ENCODE results near the gene OR5D18.

DNA sequence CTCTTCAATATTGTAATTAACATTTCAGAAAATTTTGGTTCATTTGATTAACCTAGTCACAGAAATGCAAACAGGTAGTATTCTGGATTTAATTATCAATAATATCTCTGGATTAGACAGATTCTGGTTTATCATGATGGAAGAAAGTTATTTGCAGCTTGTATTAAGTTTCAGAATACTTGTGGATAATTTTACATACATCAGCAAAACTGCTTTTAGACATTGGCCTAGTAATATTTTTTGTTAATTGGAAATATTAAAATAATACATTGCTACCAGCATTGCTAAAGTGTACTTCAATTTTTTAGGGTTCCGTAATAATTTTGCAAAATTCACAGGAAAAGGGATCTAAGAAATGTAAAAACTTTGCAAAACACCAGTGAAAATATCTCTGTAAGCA lies 27.8 kb upstream of the OR5D18 start:
- TF ChIP-seq, protein P1, sequence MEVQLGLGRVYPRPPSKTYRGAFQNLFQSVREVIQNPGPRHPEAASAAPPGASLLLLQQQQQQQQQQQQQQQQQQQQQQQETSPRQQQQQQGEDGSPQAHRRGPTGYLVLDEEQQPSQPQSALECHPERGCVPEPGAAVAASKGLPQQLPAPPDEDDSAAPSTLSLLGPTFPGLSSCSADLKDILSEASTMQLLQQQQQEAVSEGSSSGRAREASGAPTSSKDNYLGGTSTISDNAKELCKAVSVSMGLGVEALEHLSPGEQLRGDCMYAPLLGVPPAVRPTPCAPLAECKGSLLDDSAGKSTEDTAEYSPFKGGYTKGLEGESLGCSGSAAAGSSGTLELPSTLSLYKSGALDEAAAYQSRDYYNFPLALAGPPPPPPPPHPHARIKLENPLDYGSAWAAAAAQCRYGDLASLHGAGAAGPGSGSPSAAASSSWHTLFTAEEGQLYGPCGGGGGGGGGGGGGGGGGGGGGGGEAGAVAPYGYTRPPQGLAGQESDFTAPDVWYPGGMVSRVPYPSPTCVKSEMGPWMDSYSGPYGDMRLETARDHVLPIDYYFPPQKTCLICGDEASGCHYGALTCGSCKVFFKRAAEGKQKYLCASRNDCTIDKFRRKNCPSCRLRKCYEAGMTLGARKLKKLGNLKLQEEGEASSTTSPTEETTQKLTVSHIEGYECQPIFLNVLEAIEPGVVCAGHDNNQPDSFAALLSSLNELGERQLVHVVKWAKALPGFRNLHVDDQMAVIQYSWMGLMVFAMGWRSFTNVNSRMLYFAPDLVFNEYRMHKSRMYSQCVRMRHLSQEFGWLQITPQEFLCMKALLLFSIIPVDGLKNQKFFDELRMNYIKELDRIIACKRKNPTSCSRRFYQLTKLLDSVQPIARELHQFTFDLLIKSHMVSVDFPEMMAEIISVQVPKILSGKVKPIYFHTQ (CRISPR knock-in tag; IDR thresholded peaks at IDR 0.05), result no peak
- TF ChIP-seq, protein P2, sequence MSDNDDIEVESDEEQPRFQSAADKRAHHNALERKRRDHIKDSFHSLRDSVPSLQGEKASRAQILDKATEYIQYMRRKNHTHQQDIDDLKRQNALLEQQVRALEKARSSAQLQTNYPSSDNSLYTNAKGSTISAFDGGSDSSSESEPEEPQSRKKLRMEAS (CRISPR knock-in tag; IDR thresholded peaks at IDR 0.05), result no peak
- no peak for TF ChIP-seq NFYB (CRISPR knock-in tag; conservative IDR thresholded peaks at IDR 0.05; ENCODE audit: low read depth)
- TF ChIP-seq, protein P3, sequence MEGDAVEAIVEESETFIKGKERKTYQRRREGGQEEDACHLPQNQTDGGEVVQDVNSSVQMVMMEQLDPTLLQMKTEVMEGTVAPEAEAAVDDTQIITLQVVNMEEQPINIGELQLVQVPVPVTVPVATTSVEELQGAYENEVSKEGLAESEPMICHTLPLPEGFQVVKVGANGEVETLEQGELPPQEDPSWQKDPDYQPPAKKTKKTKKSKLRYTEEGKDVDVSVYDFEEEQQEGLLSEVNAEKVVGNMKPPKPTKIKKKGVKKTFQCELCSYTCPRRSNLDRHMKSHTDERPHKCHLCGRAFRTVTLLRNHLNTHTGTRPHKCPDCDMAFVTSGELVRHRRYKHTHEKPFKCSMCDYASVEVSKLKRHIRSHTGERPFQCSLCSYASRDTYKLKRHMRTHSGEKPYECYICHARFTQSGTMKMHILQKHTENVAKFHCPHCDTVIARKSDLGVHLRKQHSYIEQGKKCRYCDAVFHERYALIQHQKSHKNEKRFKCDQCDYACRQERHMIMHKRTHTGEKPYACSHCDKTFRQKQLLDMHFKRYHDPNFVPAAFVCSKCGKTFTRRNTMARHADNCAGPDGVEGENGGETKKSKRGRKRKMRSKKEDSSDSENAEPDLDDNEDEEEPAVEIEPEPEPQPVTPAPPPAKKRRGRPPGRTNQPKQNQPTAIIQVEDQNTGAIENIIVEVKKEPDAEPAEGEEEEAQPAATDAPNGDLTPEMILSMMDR (IDR thresholded peaks at IDR 0.05), result no peak
- TF ChIP-seq, protein P4, sequence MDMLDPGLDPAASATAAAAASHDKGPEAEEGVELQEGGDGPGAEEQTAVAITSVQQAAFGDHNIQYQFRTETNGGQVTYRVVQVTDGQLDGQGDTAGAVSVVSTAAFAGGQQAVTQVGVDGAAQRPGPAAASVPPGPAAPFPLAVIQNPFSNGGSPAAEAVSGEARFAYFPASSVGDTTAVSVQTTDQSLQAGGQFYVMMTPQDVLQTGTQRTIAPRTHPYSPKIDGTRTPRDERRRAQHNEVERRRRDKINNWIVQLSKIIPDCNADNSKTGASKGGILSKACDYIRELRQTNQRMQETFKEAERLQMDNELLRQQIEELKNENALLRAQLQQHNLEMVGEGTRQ (CRISPR knock-in tag; IDR thresholded peaks at IDR 0.05), result no peak
- TF ChIP-seq SP1 (CRISPR knock-in tag; conservative IDR thresholded peaks at IDR 0.05), result no peak
- TF ChIP-seq, protein P5, sequence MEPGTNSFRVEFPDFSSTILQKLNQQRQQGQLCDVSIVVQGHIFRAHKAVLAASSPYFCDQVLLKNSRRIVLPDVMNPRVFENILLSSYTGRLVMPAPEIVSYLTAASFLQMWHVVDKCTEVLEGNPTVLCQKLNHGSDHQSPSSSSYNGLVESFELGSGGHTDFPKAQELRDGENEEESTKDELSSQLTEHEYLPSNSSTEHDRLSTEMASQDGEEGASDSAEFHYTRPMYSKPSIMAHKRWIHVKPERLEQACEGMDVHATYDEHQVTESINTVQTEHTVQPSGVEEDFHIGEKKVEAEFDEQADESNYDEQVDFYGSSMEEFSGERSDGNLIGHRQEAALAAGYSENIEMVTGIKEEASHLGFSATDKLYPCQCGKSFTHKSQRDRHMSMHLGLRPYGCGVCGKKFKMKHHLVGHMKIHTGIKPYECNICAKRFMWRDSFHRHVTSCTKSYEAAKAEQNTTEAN (CRISPR knock-in tag; IDR thresholded peaks at IDR 0.05), result no peak
- TF ChIP-seq, protein P6, sequence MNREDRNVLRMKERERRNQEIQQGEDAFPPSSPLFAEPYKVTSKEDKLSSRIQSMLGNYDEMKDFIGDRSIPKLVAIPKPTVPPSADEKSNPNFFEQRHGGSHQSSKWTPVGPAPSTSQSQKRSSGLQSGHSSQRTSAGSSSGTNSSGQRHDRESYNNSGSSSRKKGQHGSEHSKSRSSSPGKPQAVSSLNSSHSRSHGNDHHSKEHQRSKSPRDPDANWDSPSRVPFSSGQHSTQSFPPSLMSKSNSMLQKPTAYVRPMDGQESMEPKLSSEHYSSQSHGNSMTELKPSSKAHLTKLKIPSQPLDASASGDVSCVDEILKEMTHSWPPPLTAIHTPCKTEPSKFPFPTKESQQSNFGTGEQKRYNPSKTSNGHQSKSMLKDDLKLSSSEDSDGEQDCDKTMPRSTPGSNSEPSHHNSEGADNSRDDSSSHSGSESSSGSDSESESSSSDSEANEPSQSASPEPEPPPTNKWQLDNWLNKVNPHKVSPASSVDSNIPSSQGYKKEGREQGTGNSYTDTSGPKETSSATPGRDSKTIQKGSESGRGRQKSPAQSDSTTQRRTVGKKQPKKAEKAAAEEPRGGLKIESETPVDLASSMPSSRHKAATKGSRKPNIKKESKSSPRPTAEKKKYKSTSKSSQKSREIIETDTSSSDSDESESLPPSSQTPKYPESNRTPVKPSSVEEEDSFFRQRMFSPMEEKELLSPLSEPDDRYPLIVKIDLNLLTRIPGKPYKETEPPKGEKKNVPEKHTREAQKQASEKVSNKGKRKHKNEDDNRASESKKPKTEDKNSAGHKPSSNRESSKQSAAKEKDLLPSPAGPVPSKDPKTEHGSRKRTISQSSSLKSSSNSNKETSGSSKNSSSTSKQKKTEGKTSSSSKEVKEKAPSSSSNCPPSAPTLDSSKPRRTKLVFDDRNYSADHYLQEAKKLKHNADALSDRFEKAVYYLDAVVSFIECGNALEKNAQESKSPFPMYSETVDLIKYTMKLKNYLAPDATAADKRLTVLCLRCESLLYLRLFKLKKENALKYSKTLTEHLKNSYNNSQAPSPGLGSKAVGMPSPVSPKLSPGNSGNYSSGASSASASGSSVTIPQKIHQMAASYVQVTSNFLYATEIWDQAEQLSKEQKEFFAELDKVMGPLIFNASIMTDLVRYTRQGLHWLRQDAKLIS (CRISPR knock-in tag; IDR thresholded peaks at IDR 0.05; ENCODE audit: borderline replicate concordance), result no peak
- no peak for TF ChIP-seq ZNF416 (CRISPR knock-in tag; IDR thresholded peaks at IDR 0.05)
- no peak for TF ChIP-seq KAT7 (CRISPR knock-in tag; IDR thresholded peaks at IDR 0.05; ENCODE audit: borderline replicate concordance)
- TF ChIP-seq CBFB (CRISPR knock-in tag; IDR thresholded peaks at IDR 0.05; ENCODE audit: low read depth), result no peak
- no peak for TF ChIP-seq ETV6 (CRISPR knock-in tag; IDR thresholded peaks at IDR 0.05)
- TF ChIP-seq CREB1 (CRISPR knock-in tag; IDR thresholded peaks at IDR 0.05), result no peak
